GM18873 (cell line): ENCODE data around the gene IPO11.
"Not testable (repeated sequence)": the region's sequence is repeated elsewhere in the genome, so short reads cannot be mapped to it uniquely, and the experiment has no call there.

ENCODE experiments used
- ATAC-seq: cut with Tn5 transposase; IDR thresholded peaks from one replicate; pipeline ENCODE4 v1.9.1; 2021; ENCODE audit warnings: mild to moderate bottlenecking, moderate library complexity, moderate number of reproducible peaks; ENCODE audit not compliant: unreplicated experiment, low FRiP score

IPO11 gene

GRCh38 chr5:62508760-62509159, 96.2 kb downstream of the IPO11 start:
- ATAC-seq, result not testable (repeated sequence)

- ATAC-seq, result no peak
These were observed 97.2 kb downstream of the IPO11 start for GRCh38 chr5:62509806-62510205.

- ATAC-seq, result not testable (repeated sequence)
These were observed 100.5 kb downstream of the IPO11 start for GRCh38 chr5:62513085-62513484.

GRCh38 chr5:62514510-62515119, 102.1 kb downstream of the IPO11 start:
- ATAC-seq, result no peak

- not testable (repeated sequence) for ATAC-seq
These were observed 108.2 kb downstream of the IPO11 start for GRCh38 chr5:62520812-62521211.

GRCh38 chr5:62521319-62521718, 108.8 kb downstream of the IPO11 start:
- ATAC-seq, result no peak

GRCh38 chr5:62522811-62523210, 110.2 kb downstream of the IPO11 start:
- ATAC-seq, result no peak

- no peak for ATAC-seq
These were observed 121.0 kb downstream of the IPO11 start for GRCh38 chr5:62533597-62533996.

- no peak for ATAC-seq
These were observed 122.1 kb downstream of the IPO11 start for GRCh38 chr5:62534461-62535236.

- no peak for ATAC-seq
These were observed 123.7 kb downstream of the IPO11 start for GRCh38 chr5:62536232-62536631.

- no peak for ATAC-seq
These were observed 124.2 kb downstream of the IPO11 start for GRCh38 chr5:62536783-62537182.

- no peak for ATAC-seq
These were observed 125.7 kb downstream of the IPO11 start for GRCh38 chr5:62538017-62538942.

- no peak for ATAC-seq
These were observed 130.2 kb downstream of the IPO11 start for GRCh38 chr5:62542720-62543119.

GRCh38 chr5:62547945-62548630, 135.5 kb downstream of the IPO11 start:
- no peak for ATAC-seq

GRCh38 chr5:62550103-62550502, 137.5 kb downstream of the IPO11 start:
- no peak for ATAC-seq

GRCh38 chr5:62555930-62556329, 143.4 kb downstream of the IPO11 start:
- ATAC-seq, result no peak

GRCh38 chr5:62558941-62559340, 146.4 kb downstream of the IPO11 start:
- ATAC-seq, result no peak

- no peak for ATAC-seq
These were observed 148.2 kb downstream of the IPO11 start for GRCh38 chr5:62560786-62561185.

- ATAC-seq, result no peak
These were observed 149.3 kb downstream of the IPO11 start for GRCh38 chr5:62561896-62562295.

GRCh38 chr5:62562867-62563266, 150.3 kb downstream of the IPO11 start:
- ATAC-seq, result no peak
